A549 (cell line): ENCODE data around the gene CLHC1. TPM values are rescaled to one million over a fixed set of nuclear protein-coding genes. Genes with fewer than 3 reads are reported as not detected.
A peak's percentile ranks its signal among the peaks of the same experiment; 100 is the strongest.

ENCODE experiments used
- ATAC-seq, 2 experiments: fragments of 200-7000 bp in 1 of 2; fragments of >200 bp in 1 of 2; cut with Nextera tagmentation in 1 of 2; cut with Tn5 transposase in 1 of 2; 3 replicates each; pipeline versions ENCODE4 v1.8.0 to v1.9.1; 2018 to 2020; ENCODE audit warnings: mild to moderate bottlenecking in 1 of 2, moderate library complexity in 1 of 2
- CTCF ChIA-PET: fragments of 300-600 bp; sonication (Branson Sonifier 250); formaldehyde crosslinking; extraction: SDS; loops from one replicate; lab custom pipeline; 2021; ENCODE audit warnings: antibody characterized with exemption, inconsistent platforms; lab: Yijun Ruan, JAX
- POLR2A ChIA-PET: fragments of 350-600 bp; formaldehyde crosslinking; extraction: SDS; loops from one replicate; lab custom pipeline; 2021; ENCODE audit warnings: antibody characterized with exemption, inconsistent platforms; lab: Yijun Ruan, JAX
- DNase-seq, 2 experiments: peaks; one replicate each; pipeline versions ENCODE4 v3.0.0 to v3.0.0-alpha.2; 2011 to 2016; ENCODE audit warnings: low read depth in 1 of 2, low spot score in 1 of 2
- FAIRE-seq: peaks from 2 replicates; lab custom pipeline; 2011; peaks lifted over from hg19 to GRCh38; lab: Jason Lieb, UNC
- H3K27ac ChIP-seq, 2 experiments: fragments of >200 bp; sonication (Bioruptor Twin); formaldehyde crosslinking; 3 replicates each; pipeline ENCODE4 v1.5.1; 2016 to 2017
- H3K4me1 ChIP-seq: fragments of >200 bp; sonication (Bioruptor Twin); formaldehyde crosslinking; 3 replicates; pipeline ENCODE4 v1.6.1; 2016
- H3K4me2 ChIP-seq: fragments of >200 bp; sonication (Bioruptor Twin); formaldehyde crosslinking; 3 replicates; pipeline ENCODE4 v1.6.1; 2016
- H3K4me3 ChIP-seq: fragments of >200 bp; sonication (Bioruptor Twin); formaldehyde crosslinking; 3 replicates; pipeline ENCODE4 v1.5.1; 2016
- H3K9me3 ChIP-seq: fragments of >200 bp; sonication (Bioruptor Twin); formaldehyde crosslinking; 3 replicates; pipeline ENCODE4 v1.6.1; 2016
- CEBPB ChIP-seq, 2 experiments: fragments of >200 bp in 1 of 2; sonication (Bioruptor Twin) in 1 of 2; formaldehyde crosslinking in 1 of 2; IDR thresholded peaks; 2 replicates each; pipeline ENCODE4 v1.6.1; 2012 to 2016
- CHD4 ChIP-seq: fragments of 200-600 bp; sonication (generic); IDR thresholded peaks from 2 replicates; pipeline ENCODE4 v1.6.1; 2016; ENCODE audit warnings: antibody characterized with exemption, mild to moderate bottlenecking, borderline replicate concordance
- ESRRA ChIP-seq: fragments of 150-350 bp; IDR thresholded peaks from 2 replicates; pipeline ENCODE4 v1.6.1; 2014; ENCODE audit warnings: mild to moderate bottlenecking, low read length, borderline replicate concordance
- FOSB ChIP-seq: fragments of 250-450 bp; sonication (Bioruptor Pico); IDR thresholded peaks from 2 replicates; pipeline ENCODE4 v1.5.0; 2020; ENCODE audit warnings: mild to moderate bottlenecking, moderate library complexity
- FOSL2 ChIP-seq, 2 experiments: fragments of 450-650 bp in 1 of 2; fragments of >200 bp in 1 of 2; sonication (Bioruptor Twin) in 1 of 2; formaldehyde crosslinking; IDR thresholded peaks; 2 replicates each; pipeline versions ENCODE4 v1.5.0 to v1.6.1; 2016 to 2020; ENCODE audit warnings: mild to moderate bottlenecking in 1 of 2, moderate library complexity in 1 of 2
- HDAC2 ChIP-seq: fragments of 200-600 bp; sonication (generic); IDR thresholded peaks from 2 replicates; pipeline ENCODE4 v1.6.1; 2016
- HOXB13 ChIP-seq: fragments of 250-450 bp; sonication (Bioruptor Pico); IDR thresholded peaks from 2 replicates; pipeline ENCODE4 v1.5.0; 2020; ENCODE audit warnings: low read depth, mild to moderate bottlenecking, moderate library complexity
- HOXB5 ChIP-seq: fragments of 250-450 bp; sonication (Bioruptor Pico); IDR thresholded peaks from 2 replicates; pipeline ENCODE4 v1.5.0; 2020; ENCODE audit warnings: mild to moderate bottlenecking, moderate library complexity
- KDM5A ChIP-seq: fragments of 200-600 bp; sonication (generic); IDR thresholded peaks from 2 replicates; pipeline ENCODE4 v1.6.1; 2016; ENCODE audit warnings: antibody characterized with exemption, mild to moderate bottlenecking
- MAFK ChIP-seq: fragments of 450-650 bp; IDR thresholded peaks from 2 replicates; pipeline ENCODE4 v1.6.1; 2014; ENCODE audit not compliant: partially characterized antibody
- NFE2L2 ChIP-seq: fragments of 150-350 bp; conservative IDR thresholded peaks from 2 replicates; pipeline ENCODE4 v1.6.1; 2014; ENCODE audit warnings: low read length
- NPAS2 ChIP-seq: fragments of 250-450 bp; sonication (Bioruptor Pico); IDR thresholded peaks from 2 replicates; pipeline ENCODE4 v1.8.0; 2022; ENCODE audit warnings: mild to moderate bottlenecking, moderate library complexity, borderline replicate concordance
- NR3C1 ChIP-seq: fragments of >200 bp; sonication (Bioruptor Twin); formaldehyde crosslinking; IDR thresholded peaks from 3 replicates; pipeline ENCODE4 v1.6.1; 2017
- PHF8 ChIP-seq: fragments of 200-600 bp; sonication (generic); IDR thresholded peaks from 2 replicates; pipeline ENCODE4 v1.6.1; 2016; ENCODE audit warnings: low read depth, mild to moderate bottlenecking, antibody characterized with exemption, moderate library complexity, borderline replicate concordance
- RAD21 ChIP-seq, 2 experiments: fragments of >200 bp in 1 of 2; sonication (Bioruptor Twin) in 1 of 2; formaldehyde crosslinking in 1 of 2; IDR thresholded peaks in 1 of 2; conservative IDR thresholded peaks in 1 of 2; 2 replicates in 1 of 2; 3 replicates in 1 of 2; pipeline ENCODE4 v1.6.1; 2012 to 2018; ENCODE audit warnings: inconsistent platforms in 1 of 2
- RFX5 ChIP-seq: fragments of 450-650 bp; IDR thresholded peaks from 2 replicates; pipeline ENCODE4 v1.7.1; 2014; ENCODE audit warnings: antibody characterized with exemption, mild to moderate bottlenecking, moderate library complexity
- TFCP2L1 ChIP-seq: fragments of 250-450 bp; sonication (Bioruptor Pico); IDR thresholded peaks from 2 replicates; pipeline ENCODE4 v1.5.0; 2021; ENCODE audit warnings: mild to moderate bottlenecking
- TP53 ChIP-seq: fragments of 250-450 bp; sonication (Bioruptor Pico); IDR thresholded peaks from 2 replicates; pipeline ENCODE4 v1.5.0; 2021; ENCODE audit warnings: mild to moderate bottlenecking, moderate library complexity
- ZC3H11A ChIP-seq: fragments of 450-650 bp; IDR thresholded peaks from 2 replicates; pipeline ENCODE4 v1.6.1; 2014; ENCODE audit warnings: antibody characterized with exemption, mild to moderate bottlenecking
- WGBS: methylation state at CpG from one replicate; pipeline ENCODE4 v1.1.6; 2017; ENCODE audit errors: missing lambda C conversion rate; 5-methylcytosine and 5-hydroxymethylcytosine counted together
- polyA plus RNA-seq, 4 experiments: library from polyadenylated mRNA; depleted of rRNA in 3 of 4; stranded (reverse); fragments of >200 nt; fragmentation: RNase III in 1 of 4; extraction: RNeasy Plus Mini Kit Qiagen cat#74134 plus additional on column Dnase treatment in 1 of 4; gene quantifications; 2 replicates in 3 of 4; 3 replicates in 1 of 4; pipeline ENCODE4 v1.2.3, GENCODE V29; 2011 to 2017
- TF ChIP-seq, protein P1 (sequence below): fragments of 450-650 bp; IDR thresholded peaks from 2 replicates; pipeline ENCODE4 v1.6.1; 2014; ENCODE audit warnings: antibody characterized with exemption
- TF ChIP-seq, protein P2 (sequence below): fragments of 200-600 bp; sonication (generic); IDR thresholded peaks from 2 replicates; pipeline ENCODE4 v1.6.1; 2016; ENCODE audit warnings: antibody characterized with exemption, mild to moderate bottlenecking, moderate library complexity
- TF ChIP-seq, protein P3 (sequence below): fragments of 250-450 bp; sonication (Bioruptor Pico); IDR thresholded peaks from 2 replicates; pipeline ENCODE4 v1.5.0; 2021; ENCODE audit warnings: mild to moderate bottlenecking, moderate library complexity, borderline replicate concordance
- TF ChIP-seq, protein P4 (sequence below): IDR thresholded peaks from 2 replicates; pipeline ENCODE4 v1.6.1; 2012

CLHC1 gene
- polyA plus RNA-seq, 2 of the 4 experiments (the other 2 are of a cell fraction), result 3.2 to 8.5 TPM

DNA sequence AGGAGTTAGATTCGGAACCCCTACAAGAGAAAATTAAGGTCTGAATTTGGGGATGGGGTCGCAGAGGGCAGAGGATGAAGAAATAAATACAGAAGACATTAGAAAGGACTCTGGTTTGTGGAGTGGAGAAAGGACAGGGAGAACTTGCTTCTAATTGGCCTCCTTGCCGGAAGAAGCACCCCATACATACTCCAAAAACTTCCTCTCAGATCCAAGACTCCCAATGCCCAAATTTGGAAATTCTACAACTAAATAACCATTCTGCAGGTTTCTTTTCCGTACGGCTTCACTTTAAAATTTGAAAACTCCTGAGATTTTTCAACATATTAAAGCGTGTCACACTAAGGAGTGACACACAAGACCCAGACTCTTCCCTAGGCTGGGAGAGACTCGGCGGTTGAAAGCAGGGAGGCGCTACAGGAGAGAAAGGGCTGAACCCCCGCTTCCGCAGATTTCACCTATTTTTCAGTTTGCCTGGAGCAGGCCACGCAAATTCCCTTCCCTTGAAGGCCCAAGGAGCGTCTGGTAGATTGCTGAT, 478 bp downstream of the CLHC1 start:
- Histone ChIP-seq H3K4me1 (peaks cover 34% of the 10 kb centered on the region), H3K4me3 (peak overlapping the region; percentile 82), H3K27ac (peak overlapping the region; percentile 85 to 89), H3K4me2 (peak overlapping the region; percentile 64), H3K9me3 (no peaks in the 10 kb centered on the region)
- ChIA-PET POLR2A (interaction anchor here (1.2 kb wide), 1 partner anchor 181 kb away, joined by 4 read pairs; the partner anchor contains the start of gene RTN4), CTCF (interaction anchor here (0.9 kb wide), 1 partner anchor 63 kb away, joined by 3 read pairs; no protein-coding TSS in a partner anchor)
- TF ChIP-seq FOSB (CRISPR knock-in tag) (peak; percentile 31; the same call in 1 of the 2 replicates), HOXB5 (CRISPR knock-in tag) (peak; percentile 66; the same call in 1 of the 2 replicates), PHF8 (peak; percentile 86; the same call in 1 of the 2 replicates), RFX5 (no peak)
- 3% methylated on average over 13 of the region's 13 CpGs for WGBS
- DNase-seq (peak in 1 of 2 experiments; percentile 55), ATAC-seq (peak; percentile 73 to 75), FAIRE-seq (no peak)

DNA sequence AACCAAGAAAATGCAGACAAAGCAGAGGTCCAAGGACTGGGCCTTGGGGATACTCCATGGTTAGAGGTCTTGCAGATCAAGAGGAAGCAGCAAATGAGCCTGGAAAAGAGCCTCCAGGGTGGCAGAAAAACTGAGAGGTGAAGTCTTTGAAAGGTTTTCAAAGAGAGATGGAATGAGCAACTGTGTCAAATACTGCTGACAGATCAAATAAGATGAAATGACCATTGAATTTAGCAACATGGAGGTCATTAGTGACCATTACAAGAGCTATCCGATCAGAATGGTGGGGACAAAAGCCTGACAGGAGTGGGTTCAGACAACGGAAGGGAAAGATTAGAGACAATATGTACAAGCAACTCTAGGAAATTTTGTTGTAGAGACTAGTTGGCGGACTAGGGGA, 1.5 kb downstream of the CLHC1 start:
- H3K4me3 ChIP-seq, result 0 out of 3 replicates have a peak overlapping the region, but pooled peaks have one; percentile 82
- CTCF ChIA-PET, result interaction anchor here (0.6 to 1.2 kb wide), 2 partner anchors 43 to 704 kb away, joined by 3 read pairs; no protein-coding TSS in a partner anchor
- TF ChIP-seq MAFK, result peak; percentile 86
- no peak for TF ChIP-seq CEBPB (IDR thresholded peaks at IDR 0.05)
- 0 out of 2 replicates have a peak, but pooled peaks have one; percentile 19 for TF ChIP-seq TP53
- no peak for TF ChIP-seq HDAC2

DNA sequence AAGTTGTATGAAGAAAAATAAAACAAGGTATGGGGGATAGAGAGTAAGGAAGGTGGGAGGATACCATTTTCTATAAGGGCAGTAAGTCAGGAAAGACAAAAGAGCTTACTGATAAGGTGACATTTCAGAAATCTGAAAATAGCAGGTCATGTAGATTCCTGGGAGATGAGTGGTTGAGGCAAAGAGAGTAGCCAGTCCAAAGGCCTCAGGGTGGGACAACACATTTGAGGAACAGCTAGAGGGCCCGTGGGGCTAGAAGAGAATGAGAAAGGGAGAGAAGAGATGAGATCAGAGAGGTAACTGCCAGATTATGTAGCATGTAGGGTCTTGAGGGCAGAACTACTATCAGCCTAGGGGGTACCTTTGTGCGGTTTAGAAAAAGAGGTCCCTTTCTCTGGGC, 2.9 kb downstream of the CLHC1 start:
- Histone ChIP-seq H3K4me2 (no peak overlapping the region), H3K9me3 (no peaks in the 10 kb centered on the region), H3K4me1 (peaks cover 16% of the 10 kb centered on the region), H3K27ac (no peak overlapping the region), H3K4me3 (no peak overlapping the region)
- DNase-seq, result no peak
- CTCF ChIA-PET, result interaction anchor here (1.2 kb wide), 1 partner anchor 42 kb away, joined by 3 read pairs; no protein-coding TSS in a partner anchor
- TF ChIP-seq HDAC2, result no peak
- no peak for TF ChIP-seq RFX5
- TF ChIP-seq NFE2L2, result no peak
- TF ChIP-seq, protein P1, sequence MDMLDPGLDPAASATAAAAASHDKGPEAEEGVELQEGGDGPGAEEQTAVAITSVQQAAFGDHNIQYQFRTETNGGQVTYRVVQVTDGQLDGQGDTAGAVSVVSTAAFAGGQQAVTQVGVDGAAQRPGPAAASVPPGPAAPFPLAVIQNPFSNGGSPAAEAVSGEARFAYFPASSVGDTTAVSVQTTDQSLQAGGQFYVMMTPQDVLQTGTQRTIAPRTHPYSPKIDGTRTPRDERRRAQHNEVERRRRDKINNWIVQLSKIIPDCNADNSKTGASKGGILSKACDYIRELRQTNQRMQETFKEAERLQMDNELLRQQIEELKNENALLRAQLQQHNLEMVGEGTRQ, result no peak
- TF ChIP-seq NR3C1, result no peak
- TF ChIP-seq CEBPB (IDR thresholded peaks at IDR 0.05), result no peak
- no peak for TF ChIP-seq FOSL2 (IDR thresholded peaks at IDR 0.05)
- no peak for TF ChIP-seq FOSL2 (CRISPR knock-in tag; IDR thresholded peaks at IDR 0.05)
- no peak for TF ChIP-seq HOXB13 (CRISPR knock-in tag)
- TF ChIP-seq HOXB5 (CRISPR knock-in tag), result no peak
- TF ChIP-seq, protein P2, sequence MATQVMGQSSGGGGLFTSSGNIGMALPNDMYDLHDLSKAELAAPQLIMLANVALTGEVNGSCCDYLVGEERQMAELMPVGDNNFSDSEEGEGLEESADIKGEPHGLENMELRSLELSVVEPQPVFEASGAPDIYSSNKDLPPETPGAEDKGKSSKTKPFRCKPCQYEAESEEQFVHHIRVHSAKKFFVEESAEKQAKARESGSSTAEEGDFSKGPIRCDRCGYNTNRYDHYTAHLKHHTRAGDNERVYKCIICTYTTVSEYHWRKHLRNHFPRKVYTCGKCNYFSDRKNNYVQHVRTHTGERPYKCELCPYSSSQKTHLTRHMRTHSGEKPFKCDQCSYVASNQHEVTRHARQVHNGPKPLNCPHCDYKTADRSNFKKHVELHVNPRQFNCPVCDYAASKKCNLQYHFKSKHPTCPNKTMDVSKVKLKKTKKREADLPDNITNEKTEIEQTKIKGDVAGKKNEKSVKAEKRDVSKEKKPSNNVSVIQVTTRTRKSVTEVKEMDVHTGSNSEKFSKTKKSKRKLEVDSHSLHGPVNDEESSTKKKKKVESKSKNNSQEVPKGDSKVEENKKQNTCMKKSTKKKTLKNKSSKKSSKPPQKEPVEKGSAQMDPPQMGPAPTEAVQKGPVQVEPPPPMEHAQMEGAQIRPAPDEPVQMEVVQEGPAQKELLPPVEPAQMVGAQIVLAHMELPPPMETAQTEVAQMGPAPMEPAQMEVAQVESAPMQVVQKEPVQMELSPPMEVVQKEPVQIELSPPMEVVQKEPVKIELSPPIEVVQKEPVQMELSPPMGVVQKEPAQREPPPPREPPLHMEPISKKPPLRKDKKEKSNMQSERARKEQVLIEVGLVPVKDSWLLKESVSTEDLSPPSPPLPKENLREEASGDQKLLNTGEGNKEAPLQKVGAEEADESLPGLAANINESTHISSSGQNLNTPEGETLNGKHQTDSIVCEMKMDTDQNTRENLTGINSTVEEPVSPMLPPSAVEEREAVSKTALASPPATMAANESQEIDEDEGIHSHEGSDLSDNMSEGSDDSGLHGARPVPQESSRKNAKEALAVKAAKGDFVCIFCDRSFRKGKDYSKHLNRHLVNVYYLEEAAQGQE, result no peak
- TF ChIP-seq KDM5A, result no peak
- TF ChIP-seq CHD4, result no peak
- TF ChIP-seq ESRRA, result no peak
- TF ChIP-seq NPAS2 (CRISPR knock-in tag), result no peak
- TF ChIP-seq, protein P3, sequence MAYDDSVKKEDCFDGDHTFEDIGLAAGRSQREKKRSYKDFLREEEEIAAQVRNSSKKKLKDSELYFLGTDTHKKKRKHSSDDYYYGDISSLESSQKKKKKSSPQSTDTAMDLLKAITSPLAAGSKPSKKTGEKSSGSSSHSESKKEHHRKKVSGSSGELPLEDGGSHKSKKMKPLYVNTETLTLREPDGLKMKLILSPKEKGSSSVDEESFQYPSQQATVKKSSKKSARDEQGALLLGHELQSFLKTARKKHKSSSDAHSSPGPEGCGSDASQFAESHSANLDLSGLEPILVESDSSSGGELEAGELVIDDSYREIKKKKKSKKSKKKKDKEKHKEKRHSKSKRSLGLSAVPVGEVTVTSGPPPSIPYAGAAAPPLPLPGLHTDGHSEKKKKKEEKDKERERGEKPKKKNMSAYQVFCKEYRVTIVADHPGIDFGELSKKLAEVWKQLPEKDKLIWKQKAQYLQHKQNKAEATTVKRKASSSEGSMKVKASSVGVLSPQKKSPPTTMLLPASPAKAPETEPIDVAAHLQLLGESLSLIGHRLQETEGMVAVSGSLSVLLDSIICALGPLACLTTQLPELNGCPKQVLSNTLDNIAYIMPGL (CRISPR knock-in tag), result no peak
- TF ChIP-seq RAD21 (conservative IDR thresholded peaks at IDR 0.05 in 1 of 2, IDR thresholded peaks at IDR 0.05 in 1 of 2), result no peak
- no peak for TF ChIP-seq ZC3H11A
- TF ChIP-seq, protein P4, sequence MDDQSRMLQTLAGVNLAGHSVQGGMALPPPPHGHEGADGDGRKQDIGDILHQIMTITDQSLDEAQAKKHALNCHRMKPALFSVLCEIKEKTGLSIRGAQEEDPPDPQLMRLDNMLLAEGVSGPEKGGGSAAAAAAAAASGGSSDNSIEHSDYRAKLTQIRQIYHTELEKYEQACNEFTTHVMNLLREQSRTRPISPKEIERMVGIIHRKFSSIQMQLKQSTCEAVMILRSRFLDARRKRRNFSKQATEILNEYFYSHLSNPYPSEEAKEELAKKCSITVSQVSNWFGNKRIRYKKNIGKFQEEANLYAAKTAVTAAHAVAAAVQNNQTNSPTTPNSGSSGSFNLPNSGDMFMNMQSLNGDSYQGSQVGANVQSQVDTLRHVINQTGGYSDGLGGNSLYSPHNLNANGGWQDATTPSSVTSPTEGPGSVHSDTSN, result no peak
- TF ChIP-seq TFCP2L1, result no peak
- no peak for FAIRE-seq
- POLR2A ChIA-PET, result no interaction called here
- no peak for ATAC-seq
- WGBS, result 75% methylated on average over 2 of the region's 2 CpGs

More for the DNA sequence above, 1.5 kb downstream of the CLHC1 start:
- POLR2A ChIA-PET, result interaction anchor here (1.2 kb wide), 1 partner anchor 180 kb away, joined by 4 read pairs; the partner anchor contains the start of gene RTN4
- Histone ChIP-seq H3K9me3 (no peaks in the 10 kb centered on the region), H3K4me1 (peaks cover 29% of the 10 kb centered on the region), H3K27ac (no peak overlapping the region; a peak in 1 of 6 replicates), H3K4me2 (peak overlapping the region; percentile 64)
- 93% methylated on average over 3 of the region's 3 CpGs for whole genome bisulfite sequencing
- FAIRE-seq (no peak), DNase-seq (no peak), ATAC-seq (no peak)
